Activated gamma-delta T cell (primary cell): ENCODE measurements around the gene TCTN3.
"Not testable (repeated sequence)": the region's sequence is repeated elsewhere in the genome, so short reads cannot be mapped to it uniquely, and the experiment has no call there.

Experiments used
- DNase-seq: peaks from one replicate; lab custom pipeline; 2025; lab: John Stamatoyannopoulos, UW

Gene TCTN3

GRCh38 chr10:95683966-95684365 lies 9.8 kb downstream of the TCTN3 start:
- DNase-seq = no peak

- DNase-seq = no peak
Observed at GRCh38 chr10:95675403-95676116, 18.2 kb downstream of the TCTN3 start.

- DNase-seq = no peak
Observed at GRCh38 chr10:95674643-95675042, 19.1 kb downstream of the TCTN3 start.

- DNase-seq = not testable (repeated sequence)
Observed at GRCh38 chr10:95672641-95673040, 21.1 kb downstream of the TCTN3 start.

GRCh38 chr10:95664543-95664942 lies 29.2 kb downstream of the TCTN3 start:
- no peak for DNase-seq

- DNase-seq = no peak
Observed at GRCh38 chr10:95663496-95663895, 30.2 kb downstream of the TCTN3 start.

- no peak for DNase-seq
Observed at GRCh38 chr10:95661818-95662217, 31.9 kb downstream of the TCTN3 start.

GRCh38 chr10:95660283-95660682 lies 33.4 kb downstream of the TCTN3 start:
- DNase-seq = no peak

GRCh38 chr10:95657250-95657649 lies 36.5 kb downstream of the TCTN3 start:
- DNase-seq = no peak

- DNase-seq = peak; percentile 74
Observed at GRCh38 chr10:95656291-95657164, 37.2 kb downstream of the TCTN3 start, which contains the start of gene ALDH18A1. Gene ALDH18A1, minus strand, starts transcription at chr10:95656711. Its CDS starts 3,334 bp downstream, at chr10:95653377.

- no peak for DNase-seq
Observed at GRCh38 chr10:95655571-95656290, 38.0 kb downstream of the TCTN3 start.

- no peak for DNase-seq
Observed at GRCh38 chr10:95653895-95654294, 39.8 kb downstream of the TCTN3 start.

- no peak for DNase-seq
Observed at GRCh38 chr10:95651346-95652060, 42.2 kb downstream of the TCTN3 start.

GRCh38 chr10:95650232-95650631 lies 43.5 kb downstream of the TCTN3 start:
- no peak for DNase-seq

GRCh38 chr10:95648138-95648537 lies 45.6 kb downstream of the TCTN3 start:
- no peak for DNase-seq

- no peak for DNase-seq
Observed at GRCh38 chr10:95646160-95646559, 47.6 kb downstream of the TCTN3 start.

GRCh38 chr10:95644901-95645300 lies 48.8 kb downstream of the TCTN3 start:
- no peak for DNase-seq

GRCh38 chr10:95640891-95641315 lies 52.8 kb downstream of the TCTN3 start:
- no peak for DNase-seq

GRCh38 chr10:95637911-95638310 lies 55.8 kb downstream of the TCTN3 start:
- no peak for DNase-seq

- DNase-seq = no peak
Observed at GRCh38 chr10:95637140-95637539, 56.6 kb downstream of the TCTN3 start.

GRCh38 chr10:95635319-95635733 lies 58.4 kb downstream of the TCTN3 start:
- no peak for DNase-seq

GRCh38 chr10:95628786-95629185 lies 64.9 kb downstream of the TCTN3 start:
- DNase-seq = no peak
